Ectodermal cell (in vitro differentiated cells): ENCODE data around the gene SCRN1.

Experiments used
- H3K27ac ChIP-seq: 2 replicates; pipeline ENCODE4 v1.7.0; 2013; ENCODE audit warnings: mild to moderate bottlenecking, low read depth, low read length; ENCODE audit not compliant: insufficient read depth, poor library complexity, severe bottlenecking
- H3K27me3 ChIP-seq: 2 replicates; pipeline ENCODE4 v1.7.0; 2013; ENCODE audit warnings: mild to moderate bottlenecking, low read length; ENCODE audit not compliant: insufficient read depth, control insufficient read depth, poor library complexity, severe bottlenecking
- H3K36me3 ChIP-seq: one replicate; pipeline ENCODE4 v1.7.0; 2013; ENCODE audit warnings: low read length; ENCODE audit not compliant: control insufficient read depth, insufficient read depth
- H3K4me1 ChIP-seq: one replicate; pipeline ENCODE4 v1.7.0; 2013; ENCODE audit warnings: low read length; ENCODE audit not compliant: control insufficient read depth, insufficient read depth
- H3K4me3 ChIP-seq: 2 replicates; pipeline ENCODE4 v1.7.0; 2013; ENCODE audit warnings: low read depth, low read length, control low read depth; ENCODE audit not compliant: insufficient read depth
- H3K9me3 ChIP-seq: 2 replicates; pipeline ENCODE4 v1.7.0; 2013; ENCODE audit warnings: mild to moderate bottlenecking, low read length, moderate library complexity; ENCODE audit not compliant: control insufficient read depth
- whole genome bisulfite sequencing, 2 experiments: methylation state at CpG; one replicate each; pipeline ENCODE4 v1.1.7; 2013; ENCODE audit warnings: missing lambda C conversion rate in 2 of 2; 5-methylcytosine and 5-hydroxymethylcytosine counted together

The SCRN1 gene

GRCh38 chr7:29919790-29920189, 69.8 kb downstream of the SCRN1 start:
- H3K27me3 ChIP-seq, result no peaks in the 10 kb centered on the region
- H3K9me3 ChIP-seq, result no peaks in the 10 kb centered on the region
- H3K36me3 ChIP-seq, result no peaks in the 10 kb centered on the region
- WGBS, 2 experiments, result 89 to 95% methylated on average over 3 to 4 of the region's 5 CpGs
- H3K4me3 ChIP-seq, result no peak overlapping the region
- no peaks in the 10 kb centered on the region for H3K4me1 ChIP-seq
- no peak overlapping the region for H3K27ac ChIP-seq

DNA sequence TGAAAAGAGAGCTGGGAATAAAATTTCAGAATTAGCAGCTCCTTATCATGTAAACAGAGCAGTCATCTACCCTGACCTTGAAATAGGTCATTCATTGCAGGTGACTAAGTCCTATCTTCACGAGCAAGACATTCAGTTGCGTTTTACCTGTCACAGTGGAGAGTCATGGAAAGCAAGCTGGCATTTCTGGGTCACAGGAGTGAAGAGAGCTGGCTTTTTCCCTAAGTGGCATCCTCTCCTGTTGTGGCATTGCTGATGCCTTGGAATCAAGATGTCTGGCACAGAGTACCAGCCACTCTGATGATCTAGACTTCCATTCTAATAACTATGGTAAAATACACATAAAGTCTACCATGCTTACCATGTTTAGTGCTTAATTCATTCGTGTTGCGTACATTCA, 70.8 kb downstream of the SCRN1 start:
- H3K4me3 ChIP-seq, result no peak overlapping the region
- no peaks in the 10 kb centered on the region for H3K4me1 ChIP-seq
- no peak overlapping the region for H3K27ac ChIP-seq
- H3K36me3 ChIP-seq, result no peaks in the 10 kb centered on the region
- 94 to 97% methylated on average over 4 of the region's 4 CpGs for WGBS, 2 experiments
- no peaks in the 10 kb centered on the region for H3K9me3 ChIP-seq
- no peaks in the 10 kb centered on the region for H3K27me3 ChIP-seq

DNA sequence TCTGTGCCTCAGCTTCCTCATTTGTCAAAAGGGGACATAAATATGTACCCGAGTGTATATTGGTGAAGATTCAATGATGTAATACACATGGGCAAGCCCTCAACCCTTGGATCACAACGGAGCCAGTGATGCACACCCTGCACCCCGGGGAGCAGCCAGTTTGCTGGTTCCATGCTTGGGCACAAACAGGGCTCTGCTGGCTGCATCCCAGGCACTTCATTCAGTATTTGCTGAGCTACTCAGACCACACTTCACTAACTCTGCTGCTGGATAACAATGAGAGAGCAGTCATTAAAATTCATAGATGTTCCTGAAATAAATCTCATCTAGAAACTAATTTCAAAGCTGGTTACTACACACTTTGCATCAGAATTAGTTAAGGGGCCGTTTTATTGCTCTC, 72.0 kb downstream of the SCRN1 start:
- H3K27me3 ChIP-seq, result no peaks in the 10 kb centered on the region
- 89 to 93% methylated on average over 4 of the region's 4 CpGs for WGBS, 2 experiments

GRCh38 chr7:29915481-29916215, 74.0 kb downstream of the SCRN1 start:
- 88 to 92% methylated on average over 7 of the region's 7 CpGs for WGBS, 2 experiments
- Histone ChIP-seq H3K9me3 (no peaks in the 10 kb centered on the region), H3K27me3 (no peaks in the 10 kb centered on the region), H3K36me3 (no peaks in the 10 kb centered on the region), H3K27ac (no peak overlapping the region), H3K4me1 (no peaks in the 10 kb centered on the region), H3K4me3 (no peak overlapping the region)

More for the DNA sequence above, 72.0 kb downstream of the SCRN1 start:
- Histone ChIP-seq H3K9me3 (no peaks in the 10 kb centered on the region), H3K4me1 (no peaks in the 10 kb centered on the region), H3K27ac (no peak overlapping the region), H3K36me3 (no peaks in the 10 kb centered on the region), H3K4me3 (no peak overlapping the region)

- Histone ChIP-seq H3K36me3 (no peaks in the 10 kb centered on the region), H3K27me3 (no peaks in the 10 kb centered on the region), H3K4me3 (no peak overlapping the region), H3K9me3 (no peaks in the 10 kb centered on the region), H3K27ac (no peak overlapping the region), H3K4me1 (no peaks in the 10 kb centered on the region)
- 88 to 89% methylated on average over 4 of the region's 4 CpGs for WGBS, 2 experiments
Observed at GRCh38 chr7:29914180-29914579, 75.4 kb downstream of the SCRN1 start.

DNA sequence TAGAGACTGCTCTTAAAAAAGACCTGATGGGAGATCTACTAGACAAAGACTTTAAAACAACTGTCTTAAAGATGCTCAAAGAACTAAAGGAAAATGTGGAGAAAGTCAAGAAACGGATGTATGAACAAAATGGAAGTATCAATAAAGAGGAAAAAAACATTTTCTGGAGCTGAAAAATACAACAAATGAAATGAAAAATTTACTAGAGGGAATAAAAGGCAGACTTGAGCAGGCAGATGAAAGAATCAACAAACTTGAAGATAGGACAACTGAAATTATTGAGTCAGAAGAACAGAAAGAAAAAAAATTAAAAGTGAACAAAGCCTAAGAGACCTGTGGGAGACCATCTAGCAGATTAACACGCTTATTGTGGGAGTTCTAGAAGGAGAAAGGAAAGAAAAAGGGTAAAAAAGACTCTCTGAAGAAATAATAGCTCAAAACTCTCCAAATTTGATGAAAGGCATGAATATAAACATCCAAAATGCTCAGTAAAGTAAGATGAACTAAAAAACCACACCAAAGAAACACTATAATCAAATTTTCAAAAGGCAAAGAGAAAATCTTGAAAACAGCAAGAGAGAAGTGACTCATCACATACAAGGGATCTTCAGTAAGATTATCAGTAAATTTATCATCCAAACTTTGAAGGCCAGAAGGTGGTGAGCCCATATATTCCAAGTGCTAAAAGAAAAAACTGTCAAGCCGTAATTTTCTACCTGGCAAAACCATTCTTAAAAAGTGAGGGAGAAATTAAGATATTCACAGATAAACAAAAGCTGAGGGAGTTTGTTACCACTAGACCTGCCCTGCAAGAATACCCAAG, 83.2 kb downstream of the SCRN1 start:
- Histone ChIP-seq H3K4me1 (no peaks in the 10 kb centered on the region), H3K4me3 (no peak overlapping the region), H3K27ac (no peak overlapping the region), H3K9me3 (no peaks in the 10 kb centered on the region), H3K36me3 (peaks cover 7% of the 10 kb centered on the region), H3K27me3 (no peaks in the 10 kb centered on the region)
- whole genome bisulfite sequencing, 2 experiments, result 96 to 97% methylated on average over 2 to 3 of the region's 3 CpGs

DNA sequence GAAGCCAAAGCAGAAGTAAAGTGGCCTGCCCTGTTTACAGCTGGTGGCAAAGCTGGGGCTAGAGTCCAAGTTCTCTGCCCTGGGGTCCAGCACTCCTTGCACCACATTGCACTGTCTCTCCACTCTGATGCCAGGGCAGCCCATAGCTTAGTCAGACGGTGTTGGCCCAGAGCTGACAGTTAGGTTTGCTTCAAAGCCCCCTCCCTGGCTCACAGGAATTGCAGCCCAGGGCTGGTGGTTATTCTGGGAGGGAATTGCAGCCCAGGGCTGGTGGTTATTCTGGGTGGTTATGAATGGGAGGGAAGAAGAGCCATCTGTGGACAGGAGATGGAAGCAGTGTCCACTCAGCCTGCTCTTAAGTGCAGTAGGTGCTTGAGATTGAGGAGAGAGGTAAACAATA, 88.9 kb downstream of the SCRN1 start:
- Histone ChIP-seq H3K4me3 (no peak overlapping the region), H3K36me3 (no peaks in the 10 kb centered on the region), H3K4me1 (no peaks in the 10 kb centered on the region), H3K27ac (no peak overlapping the region), H3K9me3 (no peaks in the 10 kb centered on the region), H3K27me3 (no peaks in the 10 kb centered on the region)
- WGBS, 2 experiments, result 80 to 84% methylated on average over 1 of the region's 1 CpG

GRCh38 chr7:29898301-29898700, 91.3 kb downstream of the SCRN1 start:
- H3K27me3 ChIP-seq, result no peaks in the 10 kb centered on the region
- 73 to 74% methylated on average over 5 of the region's 5 CpGs for WGBS, 2 experiments
- H3K4me3 ChIP-seq, result no peak overlapping the region
- H3K9me3 ChIP-seq, result no peaks in the 10 kb centered on the region
- no peaks in the 10 kb centered on the region for H3K36me3 ChIP-seq
- H3K4me1 ChIP-seq, result no peaks in the 10 kb centered on the region
- H3K27ac ChIP-seq, result no peak overlapping the region

GRCh38 chr7:29896685-29897411, 92.8 kb downstream of the SCRN1 start:
- no peaks in the 10 kb centered on the region for H3K27me3 ChIP-seq
- H3K9me3 ChIP-seq, result no peaks in the 10 kb centered on the region
- 90 to 100% methylated on average over 2 of the region's 2 CpGs for WGBS, 2 experiments
- H3K4me3 ChIP-seq, result no peak overlapping the region
- no peaks in the 10 kb centered on the region for H3K4me1 ChIP-seq
- H3K36me3 ChIP-seq, result no peaks in the 10 kb centered on the region
- no peak overlapping the region for H3K27ac ChIP-seq

DNA sequence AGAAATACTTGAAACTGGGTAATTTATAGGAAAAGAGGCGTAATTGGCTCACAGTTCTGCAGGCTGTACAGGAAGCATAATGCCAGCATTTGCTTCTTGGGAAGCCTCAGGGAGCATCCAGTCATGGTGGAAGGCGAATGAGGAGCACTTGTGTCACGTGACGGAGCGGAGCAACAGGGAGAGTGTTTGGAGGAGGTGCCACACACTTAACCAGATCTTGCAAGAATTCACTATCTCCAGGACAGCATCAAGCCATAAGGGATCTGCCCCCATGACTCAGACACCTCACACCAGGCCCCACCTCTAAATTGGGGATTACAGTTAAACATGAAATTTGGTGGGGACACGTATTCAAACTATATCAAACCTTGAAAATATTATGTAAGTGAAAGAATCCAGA, 94.0 kb downstream of the SCRN1 start:
- no peaks in the 10 kb centered on the region for H3K9me3 ChIP-seq
- H3K27me3 ChIP-seq, result no peaks in the 10 kb centered on the region
- WGBS, 2 experiments, result 81 to 98% methylated on average over 5 to 6 of the region's 6 CpGs
- no peak overlapping the region for H3K27ac ChIP-seq
- H3K4me3 ChIP-seq, result no peak overlapping the region
- no peaks in the 10 kb centered on the region for H3K4me1 ChIP-seq
- H3K36me3 ChIP-seq, result no peaks in the 10 kb centered on the region
